HepG2 (cell line): ENCODE measurements around the gene MIGA2. TPM values are rescaled to one million over a fixed set of nuclear protein-coding genes. Genes with fewer than 3 reads are reported as not detected.
"Not testable (repeated sequence)": the region's sequence is repeated elsewhere in the genome, so short reads cannot be mapped to it uniquely, and the experiment has no call there.

Experiments
- ATAC-seq: fragments of 200-7000 bp; cut with Tn5 transposase; 3 replicates; pipeline ENCODE4 v1.9.1; 2020; ENCODE audit warnings: mild to moderate bottlenecking, moderate library complexity
- BruUV-seq: library from RNA; stranded (reverse); fragments of 400-500 nt; replicated peaks from 2 replicates; lab custom pipeline; 2021; lab: Mats Ljungman, UMichigan
- CTCF ChIA-PET: fragments of 300-600 bp; formaldehyde crosslinking; extraction: SDS; loops from one replicate; lab custom pipeline; 2021; ENCODE audit warnings: low total read pairs, inconsistent platforms, low intra/inter-chr PET ratio; lab: Yijun Ruan, JAX
- POLR2A ChIA-PET: fragments of 350-600 bp; sonication (Branson Sonifier 250); formaldehyde crosslinking; loops from one replicate; lab custom pipeline; 2020; ENCODE audit warnings: antibody characterized with exemption, inconsistent platforms; lab: Yijun Ruan, JAX
- DNase-seq: peaks from one replicate; pipeline ENCODE4 v3.0.0-alpha.2; 2015; ENCODE audit warnings: low spot score
- FAIRE-seq: peaks from 3 replicates; lab custom pipeline; 2011; peaks lifted over from hg19 to GRCh38; lab: Jason Lieb, UNC
- H2AFZ ChIP-seq: one replicate; pipeline ENCODE4 v1.6.1; 2011; ENCODE audit warnings: low read length, inconsistent platforms
- H3K27ac ChIP-seq: fragments of 300-600 bp; 3 replicates; pipeline ENCODE4 v1.8.0; 2011; ENCODE audit warnings: mixed run types, mild to moderate bottlenecking, mixed read lengths, low read length, inconsistent platforms; ENCODE audit not compliant: insufficient read depth; ENCODE audit errors: extremely low read length
- H3K27me3 ChIP-seq, 2 experiments: fragments of 200-600 bp in 1 of 2; 2 replicates in 1 of 2; 3 replicates in 1 of 2; pipeline versions ENCODE4 v1.6.0 to v1.8.0; 2011; ENCODE audit warnings: low read length in 2 of 2, mild to moderate bottlenecking in 2 of 2, moderate library complexity in 2 of 2, inconsistent platforms in 1 of 2; ENCODE audit not compliant: insufficient read depth in 2 of 2, control insufficient read depth in 1 of 2
- H3K36me3 ChIP-seq, 2 experiments: fragments of 200-600 bp in 1 of 2; replicated peaks in 1 of 2; 2 replicates in 1 of 2; 3 replicates in 1 of 2; pipeline versions ENCODE4 v1.5.1 to v1.8.0; 2011; ENCODE audit warnings: low read length in 2 of 2, inconsistent platforms in 1 of 2; ENCODE audit not compliant: insufficient read depth in 2 of 2, control insufficient read depth in 1 of 2
- H3K4me1 ChIP-seq: 2 replicates; pipeline ENCODE4 v1.5.1; 2012; ENCODE audit warnings: low read length, inconsistent platforms; ENCODE audit not compliant: insufficient read depth
- H3K4me2 ChIP-seq: 2 replicates; pipeline ENCODE4 v1.6.0; 2011; ENCODE audit warnings: low read depth, low read length, inconsistent platforms
- H3K4me3 ChIP-seq, 3 experiments: fragments of 200-600 bp in 1 of 3; sonication (generic), shearing (Covaris generic) in 1 of 3; replicated peaks in 1 of 3; 2 replicates each; pipeline ENCODE4 v1.5.1; 2011 to 2016; ENCODE audit warnings: low read length in 3 of 3, inconsistent platforms in 2 of 3, low read depth in 2 of 3, mild to moderate bottlenecking in 2 of 3, control low read depth in 1 of 3, mixed read lengths in 1 of 3; ENCODE audit not compliant: insufficient read depth in 1 of 3
- H3K79me2 ChIP-seq: one replicate; pipeline ENCODE4 v1.6.1; 2011; ENCODE audit warnings: low read length, inconsistent platforms; ENCODE audit not compliant: insufficient read depth
- H3K9ac ChIP-seq: 2 replicates; pipeline ENCODE4 v1.6.0; 2011; ENCODE audit warnings: mild to moderate bottlenecking, low read depth, low read length, inconsistent platforms; ENCODE audit not compliant: insufficient read depth
- H3K9me3 ChIP-seq: 2 replicates; pipeline ENCODE4 v1.5.1; 2012; ENCODE audit warnings: mild to moderate bottlenecking, low read length
- H4K20me1 ChIP-seq: 2 replicates; pipeline ENCODE4 v1.6.0; 2011; ENCODE audit warnings: inconsistent platforms, mild to moderate bottlenecking, low read length, moderate library complexity; ENCODE audit not compliant: insufficient read depth
- CBX1 ChIP-seq: IDR thresholded peaks from one replicate; pipeline ENCODE4 v1.6.1; 2016; ENCODE audit warnings: antibody characterized with exemption, low read depth
- MAFF ChIP-seq: IDR thresholded peaks from 2 replicates; pipeline ENCODE4 v1.6.1; 2011; ENCODE audit warnings: low read depth, low read length, improper control_type of control experiment
- MAFK ChIP-seq, 2 experiments: IDR thresholded peaks in 1 of 2; conservative IDR thresholded peaks in 1 of 2; 2 replicates each; pipeline ENCODE4 v1.6.1; 2011; ENCODE audit warnings: improper control_type of control experiment in 2 of 2, low read length in 2 of 2
- POLR2AphosphoS5 ChIP-seq: IDR thresholded peaks from 2 replicates; pipeline ENCODE4 v1.6.1; 2012; ENCODE audit warnings: low read depth, low read length
- POLR2G ChIP-seq: fragments of 200-400 bp; formaldehyde crosslinking; IDR thresholded peaks from 2 replicates; pipeline ENCODE4 v1.6.1; 2018; ENCODE audit warnings: mild to moderate bottlenecking, low read depth, low read length, moderate library complexity
- SNAI1 ChIP-seq: sonication (generic); formaldehyde crosslinking; IDR thresholded peaks from 2 replicates; pipeline ENCODE4 v1.5.0; 2020; ENCODE audit warnings: mild to moderate bottlenecking, missing genetic modification reagents, borderline replicate concordance
- TCF7L2 ChIP-seq: IDR thresholded peaks from 2 replicates; pipeline ENCODE4 v1.6.1; 2011; ENCODE audit warnings: mild to moderate bottlenecking, low read depth, low read length, moderate library complexity
- ZMYM3 ChIP-seq: sonication (generic); formaldehyde crosslinking; IDR thresholded peaks from 2 replicates; pipeline ENCODE4 v1.5.1; 2020; ENCODE audit warnings: mild to moderate bottlenecking, missing genetic modification reagents
- ZNF510 ChIP-seq: sonication (generic); formaldehyde crosslinking; IDR thresholded peaks from 2 replicates; pipeline ENCODE4 v1.4.0; 2020; ENCODE audit warnings: low read depth, mild to moderate bottlenecking, missing genetic modification reagents
- WGBS: methylation state at CpG from one replicate; pipeline ENCODE4 v1.1.6; 2017; ENCODE audit warnings: low lambda C conversion rate; 5-methylcytosine and 5-hydroxymethylcytosine counted together
- in situ Hi-C: cut with HindIII; loops from 2 replicates; pipeline ENCODE4 v1.10.0; 2017; ENCODE audit warnings: low pct_unique_long_range_greater_than_20kb; ENCODE audit not compliant: extremely low pct_ligation_motif_present
- intact Hi-C: fragments of 100-400 bp; cut with micrococcal nuclease; formaldehyde crosslinking; loops from one replicate; pipeline ENCODE4 v1.10.0; 2022; ENCODE audit not compliant: unreplicated experiment
- polyA plus RNA-seq, 8 experiments: library from polyadenylated mRNA; depleted of rRNA in 3 of 8; stranded (reverse) in 7 of 8; unstranded in 1 of 8; fragments of >200 nt; fragmentation: Illumina TruSeq in 4 of 8; extraction: Trizol in 4 of 8; gene quantifications; 2 replicates each; pipeline versions ENCODE4 v1.2.1 to v1.2.3, GENCODE V29; 2011 to 2016; ENCODE audit warnings: low read depth in 4 of 8, missing spikeins in 1 of 8, mixed read lengths in 1 of 8; ENCODE audit not compliant: insufficient read depth in 1 of 8
- total RNA-seq, 5 experiments: library from RNA; depleted of rRNA; stranded (reverse); fragments of >200 nt; fragmentation: Illumina TruSeq; extraction: Trizol; gene quantifications; 2 replicates each; pipeline ENCODE4 v1.2.3, GENCODE V29; 2016; ENCODE audit warnings: low read depth in 1 of 5

The MIGA2 gene
- total and polyA plus RNA-seq, 2 of the 13 experiments (the other 11 are each of a cell fraction or from before 2014, with no cell fraction given), result 10.8 to 17.1 TPM

DNA sequence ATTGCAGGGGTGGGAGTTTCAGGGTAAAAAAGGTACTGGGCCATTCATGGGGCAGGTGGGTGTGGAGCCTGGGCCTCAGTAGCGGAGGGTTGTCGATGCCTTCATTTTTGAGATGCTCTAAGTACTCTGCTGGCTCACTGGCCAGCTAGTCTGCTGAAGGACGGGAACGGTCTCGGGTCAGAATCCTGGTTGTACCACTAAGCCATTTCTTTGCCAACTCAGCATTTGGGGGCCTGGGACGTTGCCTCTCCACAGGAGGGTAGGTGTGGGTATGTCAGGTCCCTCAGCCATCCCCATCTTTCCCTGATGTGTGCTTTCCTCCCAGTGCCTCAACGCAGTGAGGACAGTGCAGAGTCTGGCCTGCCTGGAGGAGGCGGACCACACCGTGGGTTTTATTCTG is 33.4 kb upstream of the MIGA2 start:
- ChIA-PET CTCF (no interaction called here), POLR2A (no interaction called here)
- Histone ChIP-seq H2AFZ (no peak overlapping the region), H3K4me2 (no peak overlapping the region), H3K79me2 (no peaks in the 10 kb centered on the region), H3K4me3 (no peak overlapping the region), H3K4me1 (no peaks in the 10 kb centered on the region), H3K9me3 (no peaks in the 10 kb centered on the region), H3K27me3 (no peaks in the 10 kb centered on the region), H3K27ac (no peak overlapping the region), H3K9ac (no peak overlapping the region), H3K36me3 (peaks cover 48 to 83% of the 10 kb centered on the region in 2 experiments), H4K20me1 (no peaks in the 10 kb centered on the region)
- in situ Hi-C loops (no loop called here), intact Hi-C loops (loop anchor here (10.0 kb wide), 1 partner anchor 148 kb away; no protein-coding TSS in a partner anchor)
- BruUV-seq, result no TSS peak
- FAIRE-seq, result no peak
- no peak for ATAC-seq
- WGBS, result 97% methylated on average over 4 of the region's 9 CpGs
- DNase-seq, result no peak
- no peak for TF ChIP-seq TCF7L2
- TF ChIP-seq MAFF, result peak; percentile 62
- no peak for TF ChIP-seq ZNF510 (CRISPR knock-in tag)
- no peak for TF ChIP-seq CBX1
- TF ChIP-seq MAFK (conservative IDR thresholded peaks at IDR 0.05 in 1 of 2, IDR thresholded peaks at IDR 0.05 in 1 of 2; ENCODE audit: low read length in 2 of 2), result peak; percentile 62 to 79
- 0 out of 2 replicates have a peak, but pooled peaks have one; percentile 41 for TF ChIP-seq POLR2G
- TF ChIP-seq ZMYM3 (CRISPR knock-in tag), result no peak
- TF ChIP-seq POLR2AphosphoS5, result peak; percentile 38; the same call in 1 of the 2 replicates
- TF ChIP-seq SNAI1, result no peak

DNA sequence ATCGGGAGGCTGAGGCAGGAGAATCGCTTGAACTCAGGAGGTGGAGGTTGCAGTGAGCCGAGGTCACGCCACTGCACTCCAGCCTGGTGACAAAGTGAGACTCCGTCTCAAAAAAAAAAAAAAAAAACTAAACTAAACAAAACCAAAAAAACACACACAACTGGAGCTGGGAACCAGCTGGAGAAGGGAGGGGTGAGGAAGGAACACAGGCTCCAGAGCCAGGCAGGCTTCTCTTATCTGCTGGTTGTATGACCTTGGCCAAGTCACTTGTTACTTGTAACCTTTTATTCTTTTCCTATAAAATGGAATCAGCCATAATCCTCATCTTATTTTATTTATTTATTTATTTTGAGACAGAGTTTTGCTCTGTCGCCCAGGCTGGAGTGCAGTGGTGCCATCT is 32.3 kb upstream of the MIGA2 start:
- H2AFZ ChIP-seq, H3K9ac ChIP-seq, H3K79me2 ChIP-seq, FAIRE-seq, POLR2A ChIA-PET, H3K9me3 ChIP-seq, DNase-seq, H3K4me2 ChIP-seq, H3K4me1 ChIP-seq, BruUV-seq, H4K20me1 ChIP-seq, ATAC-seq, in situ Hi-C loops, CTCF ChIA-PET, H3K27ac ChIP-seq, H3K4me3 ChIP-seq, H3K27me3 ChIP-seq: not testable (repeated sequence)
- 98% methylated on average over 6 of the region's 6 CpGs for WGBS
- peaks cover 40 to 78% of the 10 kb centered on the region in 2 experiments for H3K36me3 ChIP-seq
- intact Hi-C loops, result loop anchor here (10.0 kb wide), 1 partner anchor 149 kb away; no protein-coding TSS in a partner anchor
